ENCODE measurements around the gene ZNF791.

DNA sequence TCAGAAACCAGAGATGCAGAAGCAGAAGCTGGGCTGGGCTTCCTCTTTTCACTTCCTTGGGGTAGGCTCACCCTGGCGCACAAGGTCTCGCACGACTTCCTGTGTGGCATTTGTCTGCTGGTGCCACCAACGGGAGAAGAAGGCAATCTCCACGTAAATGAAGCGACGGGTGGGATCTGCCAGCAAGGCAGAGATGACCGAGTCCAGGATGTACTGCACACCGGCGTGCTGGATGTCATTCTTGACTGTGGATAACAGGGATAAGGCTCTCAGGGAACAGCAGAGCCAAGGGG lies 54.5 kb downstream of the ZNF791 start:
- TF ChIP-seq, protein P1, sequence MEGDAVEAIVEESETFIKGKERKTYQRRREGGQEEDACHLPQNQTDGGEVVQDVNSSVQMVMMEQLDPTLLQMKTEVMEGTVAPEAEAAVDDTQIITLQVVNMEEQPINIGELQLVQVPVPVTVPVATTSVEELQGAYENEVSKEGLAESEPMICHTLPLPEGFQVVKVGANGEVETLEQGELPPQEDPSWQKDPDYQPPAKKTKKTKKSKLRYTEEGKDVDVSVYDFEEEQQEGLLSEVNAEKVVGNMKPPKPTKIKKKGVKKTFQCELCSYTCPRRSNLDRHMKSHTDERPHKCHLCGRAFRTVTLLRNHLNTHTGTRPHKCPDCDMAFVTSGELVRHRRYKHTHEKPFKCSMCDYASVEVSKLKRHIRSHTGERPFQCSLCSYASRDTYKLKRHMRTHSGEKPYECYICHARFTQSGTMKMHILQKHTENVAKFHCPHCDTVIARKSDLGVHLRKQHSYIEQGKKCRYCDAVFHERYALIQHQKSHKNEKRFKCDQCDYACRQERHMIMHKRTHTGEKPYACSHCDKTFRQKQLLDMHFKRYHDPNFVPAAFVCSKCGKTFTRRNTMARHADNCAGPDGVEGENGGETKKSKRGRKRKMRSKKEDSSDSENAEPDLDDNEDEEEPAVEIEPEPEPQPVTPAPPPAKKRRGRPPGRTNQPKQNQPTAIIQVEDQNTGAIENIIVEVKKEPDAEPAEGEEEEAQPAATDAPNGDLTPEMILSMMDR (conservative IDR thresholded peaks at IDR 0.05 in 1 of 2, IDR thresholded peaks at IDR 0.05 in 1 of 2; ENCODE audit: low read depth in 1 of 2, low read length in 2 of 2), result no peak
- no peak for TF ChIP-seq EZH2 (IDR thresholded peaks at IDR 0.05; ENCODE audit: low read length, missing control alignments)
